ENCODE measurements around the gene ENKD1. TPM values are rescaled to one million over a fixed set of nuclear protein-coding genes. Genes with fewer than 3 reads are reported as not detected.

ENKD1 gene
- total and polyA plus RNA-seq, 12 donors: 3.0 to 113 (median 18.2) TPM

DNA sequence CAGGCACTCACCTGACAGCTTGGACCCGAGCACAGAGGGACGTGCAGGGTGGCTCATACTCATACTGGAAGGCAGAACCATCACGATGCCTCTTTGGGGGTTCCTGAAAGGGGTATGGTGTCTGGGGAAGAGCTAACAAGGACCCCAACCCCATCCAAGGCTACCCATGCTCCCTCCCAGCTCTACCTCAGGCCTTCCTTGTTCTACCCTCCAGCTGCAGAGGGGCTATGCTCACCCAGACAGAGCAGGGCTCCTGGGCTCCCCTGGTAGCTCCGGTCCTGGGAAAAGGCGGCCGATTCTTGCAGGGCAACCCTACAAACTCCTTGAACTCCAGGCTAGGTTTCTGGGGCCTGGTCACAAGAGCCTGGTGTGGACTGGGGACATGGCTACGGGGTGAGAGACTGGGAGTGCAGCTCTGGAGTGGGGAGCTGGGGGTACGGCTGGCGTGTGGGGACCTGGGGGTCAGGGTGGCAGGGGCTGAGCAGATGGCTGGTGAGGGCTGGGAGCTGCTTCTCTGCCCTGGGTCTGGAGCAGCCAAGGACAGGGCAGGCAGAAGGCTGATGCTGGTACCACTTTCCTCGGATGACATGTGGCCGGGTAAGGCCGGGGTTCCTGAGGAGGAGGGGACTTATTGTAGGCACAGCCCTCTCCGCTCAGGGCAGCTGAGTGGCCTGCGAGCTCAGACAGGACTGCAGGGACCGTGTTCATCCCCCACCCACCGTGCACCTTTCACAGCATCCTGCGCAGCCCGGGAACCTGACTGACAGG is 8.6 kb downstream of the ENKD1 start:
- H3K27me3 ChIP-seq: peaks cover 14% of the 10 kb centered on the region
- H3K36me3 ChIP-seq (replicated peaks in 1 of 2): peaks cover 0 to 8% of the 10 kb centered on the region in 2 donors
- H3K27ac ChIP-seq: no peak overlapping the region
- no peak for TF ChIP-seq POLR2A (IDR thresholded peaks at IDR 0.05)
- TF ChIP-seq, protein P1, sequence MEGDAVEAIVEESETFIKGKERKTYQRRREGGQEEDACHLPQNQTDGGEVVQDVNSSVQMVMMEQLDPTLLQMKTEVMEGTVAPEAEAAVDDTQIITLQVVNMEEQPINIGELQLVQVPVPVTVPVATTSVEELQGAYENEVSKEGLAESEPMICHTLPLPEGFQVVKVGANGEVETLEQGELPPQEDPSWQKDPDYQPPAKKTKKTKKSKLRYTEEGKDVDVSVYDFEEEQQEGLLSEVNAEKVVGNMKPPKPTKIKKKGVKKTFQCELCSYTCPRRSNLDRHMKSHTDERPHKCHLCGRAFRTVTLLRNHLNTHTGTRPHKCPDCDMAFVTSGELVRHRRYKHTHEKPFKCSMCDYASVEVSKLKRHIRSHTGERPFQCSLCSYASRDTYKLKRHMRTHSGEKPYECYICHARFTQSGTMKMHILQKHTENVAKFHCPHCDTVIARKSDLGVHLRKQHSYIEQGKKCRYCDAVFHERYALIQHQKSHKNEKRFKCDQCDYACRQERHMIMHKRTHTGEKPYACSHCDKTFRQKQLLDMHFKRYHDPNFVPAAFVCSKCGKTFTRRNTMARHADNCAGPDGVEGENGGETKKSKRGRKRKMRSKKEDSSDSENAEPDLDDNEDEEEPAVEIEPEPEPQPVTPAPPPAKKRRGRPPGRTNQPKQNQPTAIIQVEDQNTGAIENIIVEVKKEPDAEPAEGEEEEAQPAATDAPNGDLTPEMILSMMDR (IDR thresholded peaks at IDR 0.05): no peak
- H3K9me3 ChIP-seq (replicated peaks in 1 of 3): no peaks in the 10 kb centered on the region
- no peak for DNase-seq
- H3K4me3 ChIP-seq: no peak overlapping the region
- intact Hi-C loops (cut with DNase I): loop anchor here in 1 of 2 donors (5.0 kb wide), 1 partner anchor 111 kb away; no protein-coding TSS in a partner anchor
- 92 to 96% (median 94%) methylated on average over 3 to 18 of the region's 18 CpGs for WGBS, 4 donors
- peaks cover 14 to 21% of the 10 kb centered on the region in 2 donors for H3K4me1 ChIP-seq (replicated peaks in 1 of 2)

DNA sequence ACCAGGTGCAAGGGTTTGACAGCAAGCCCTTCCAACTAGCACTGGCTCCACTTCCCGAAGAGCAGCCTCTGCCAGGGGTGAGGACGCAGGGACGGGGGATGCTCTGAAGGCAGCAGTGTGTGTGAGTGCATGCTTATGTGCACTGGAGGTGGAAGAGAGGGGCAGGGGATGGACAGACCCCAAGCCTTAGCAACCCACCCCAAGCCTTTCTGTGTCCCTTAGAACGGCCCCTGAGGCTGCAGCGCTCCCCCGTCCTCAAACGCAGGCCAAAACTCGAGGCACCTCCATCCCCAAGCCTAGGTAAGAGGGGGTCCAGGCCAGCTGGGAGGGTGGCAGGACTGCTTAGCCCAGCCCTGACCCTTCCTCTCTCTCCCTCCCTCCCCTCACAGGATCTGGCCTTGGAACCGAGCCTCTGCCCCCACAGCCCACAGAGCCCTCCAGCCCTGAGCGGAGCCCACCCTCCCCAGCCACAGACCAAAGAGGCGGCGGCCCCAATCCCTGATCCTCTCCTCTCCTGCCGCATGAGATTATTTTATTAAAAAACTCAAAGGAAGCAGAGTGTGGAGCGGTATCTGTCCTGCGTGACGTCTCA is 9.4 kb downstream of the ENKD1 start:
- Histone ChIP-seq H3K27me3 (peaks cover 14% of the 10 kb centered on the region), H3K4me1 (replicated peaks in 1 of 2) (peaks cover 14 to 21% of the 10 kb centered on the region in 2 donors), H3K36me3 (replicated peaks in 1 of 2) (no peaks in the 10 kb centered on the region), H3K4me3 (no peak overlapping the region), H3K27ac (no peak overlapping the region), H3K9me3 (replicated peaks in 1 of 3) (no peaks in the 10 kb centered on the region)
- WGBS, 4 donors: 83 to 96% (median 93%) methylated on average over 9 to 16 of the region's 16 CpGs
- intact Hi-C loops (cut with DNase I): loop anchor here in 1 of 2 donors (5.0 kb wide), 1 partner anchor 110 kb away; no protein-coding TSS in a partner anchor
- DNase-seq: no peak
- TF ChIP-seq, protein P1 (IDR thresholded peaks at IDR 0.05): no peak
- no peak for TF ChIP-seq POLR2A (IDR thresholded peaks at IDR 0.05)

DNA sequence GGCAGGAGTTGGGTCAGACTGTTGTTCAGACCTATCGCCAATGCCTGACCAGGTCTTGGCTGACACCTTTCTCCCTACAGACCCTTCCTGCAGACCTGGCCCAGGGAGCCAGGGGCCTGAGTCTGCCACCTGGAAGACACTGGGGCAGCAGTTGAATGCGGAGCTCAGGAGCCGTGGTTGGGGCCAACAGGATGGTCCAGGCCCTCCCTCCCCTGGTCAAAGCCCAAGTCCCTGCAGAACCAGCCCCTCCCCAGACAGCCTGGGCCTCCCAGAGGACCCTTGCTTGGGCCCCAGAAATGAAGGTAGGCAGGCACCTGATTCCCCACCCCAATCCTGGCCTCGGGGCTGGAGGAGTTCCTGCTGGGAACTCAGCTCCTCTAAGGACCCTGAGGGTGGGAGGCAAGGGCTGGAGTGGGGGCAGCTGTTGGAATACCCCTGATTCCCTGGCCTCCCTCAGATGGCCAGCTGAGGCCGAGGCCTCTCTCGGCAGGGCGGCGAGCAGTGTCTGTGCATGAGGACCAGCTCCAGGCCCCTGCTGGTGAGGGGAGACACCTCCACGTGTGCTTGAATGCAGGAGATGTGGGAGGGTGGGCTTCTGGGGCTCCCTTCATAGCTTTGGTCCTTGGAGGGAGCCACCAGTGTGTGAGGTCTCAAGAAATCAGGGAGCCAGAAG is 10.1 kb downstream of the ENKD1 start:
- H3K36me3 ChIP-seq (replicated peaks in 1 of 2): no peaks in the 10 kb centered on the region
- intact Hi-C loops (cut with DNase I): loop anchor here in 1 of 2 donors (5.0 kb wide), 1 partner anchor 109 kb away; no protein-coding TSS in a partner anchor
- no peak for DNase-seq
- H3K4me3 ChIP-seq: no peak overlapping the region
- peaks cover 14% of the 10 kb centered on the region for H3K27me3 ChIP-seq
- TF ChIP-seq, protein P1 (IDR thresholded peaks at IDR 0.05): no peak
- TF ChIP-seq POLR2A (IDR thresholded peaks at IDR 0.05): no peak
- WGBS, 4 donors: 57 to 88% (median 86%) methylated on average over 1 to 9 of the region's 9 CpGs; no CpG with 5 or more reads in 1 of the 4 donors
- no peak overlapping the region for H3K27ac ChIP-seq
- peaks cover 14 to 19% of the 10 kb centered on the region in 2 donors for H3K4me1 ChIP-seq (replicated peaks in 1 of 2)
- no peaks in the 10 kb centered on the region for H3K9me3 ChIP-seq (replicated peaks in 1 of 3)

DNA sequence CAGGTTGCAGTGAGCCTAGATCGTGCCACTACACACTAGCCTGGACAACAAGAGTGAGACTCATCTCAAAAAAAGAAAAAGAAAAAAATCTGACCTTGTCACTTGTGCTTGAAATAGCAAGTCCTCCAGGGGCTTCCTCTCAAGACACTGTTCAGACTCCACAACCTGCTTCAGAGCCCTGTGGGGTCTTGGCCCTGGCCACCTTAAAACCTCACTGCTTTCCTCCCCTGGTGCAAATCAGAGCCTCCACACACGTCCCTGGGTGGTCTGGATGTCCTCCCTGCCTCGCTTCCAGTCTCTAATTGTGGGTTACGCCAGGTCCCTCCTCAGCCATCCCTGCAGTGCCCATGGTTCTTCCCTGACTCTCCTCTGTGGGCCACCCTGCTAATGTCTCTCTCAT is 11.2 kb downstream of the ENKD1 start:
- WGBS, 4 donors: 62 to 76% (median 66%) methylated on average over 4 of the region's 4 CpGs
- DNase-seq: no peak

More for the DNA sequence above, 11.2 kb downstream of the ENKD1 start:
- Histone ChIP-seq H3K4me1 (replicated peaks in 1 of 2) (peaks cover 13 to 14% of the 10 kb centered on the region in 2 donors), H3K4me3 (no peak overlapping the region), H3K27me3 (peaks cover 14% of the 10 kb centered on the region), H3K36me3 (replicated peaks in 1 of 2) (no peaks in the 10 kb centered on the region), H3K9me3 (replicated peaks in 1 of 3) (no peaks in the 10 kb centered on the region), H3K27ac (no peak overlapping the region)
- intact Hi-C loops (cut with DNase I): loop anchor here in 1 of 2 donors (5.0 kb wide), 1 partner anchor 108 kb away; no protein-coding TSS in a partner anchor
- no peak for TF ChIP-seq POLR2A (IDR thresholded peaks at IDR 0.05)
- TF ChIP-seq, protein P1 (IDR thresholded peaks at IDR 0.05): no peak
